ENCODE results near the gene SLC13A1. TPM values are rescaled to one million over a fixed set of nuclear protein-coding genes. Genes with fewer than 3 reads are reported as not detected.

Gene SLC13A1
- total RNA-seq, 2 donors from 2014 or later: not detected

Other genes with a start within 250 kb of the SLC13A1 start
- gene TAS2R16, start 204.3 kb downstream of the SLC13A1 start, total RNA-seq: not detected

All from activated T-helper 17 cell treated with anti-CD3 and anti-CD28 coated beads, Interleukin-2, amount 50 U/mL, for 72 hours (primary cell).